Activated B cell treated with CpG ODN at 0.5 μM for 24 hours (primary cell): Measurements from ENCODE around the gene LDAF1. TPM values are rescaled to one million over a fixed set of nuclear protein-coding genes. Genes with fewer than 3 reads are reported as not detected.
"Not testable (repeated sequence)": the region's sequence is repeated elsewhere in the genome, so short reads cannot be mapped to it uniquely, and the experiment has no call there.

Source experiments
- ATAC-seq: fragments of 200-7000 bp; cut with Tn5 transposase; one replicate; pipeline ENCODE4 v1.10.0; 2021; ENCODE audit warnings: low read depth, mild to moderate bottlenecking, moderate library complexity
- CTCF ChIA-PET: fragments of 350-600 bp; sonication (Branson Sonifier 250); formaldehyde crosslinking; loops from one replicate; lab custom pipeline; 2021; ENCODE audit warnings: antibody characterized with exemption; lab: Charles Lee
- POLR2A ChIA-PET: fragments of 350-600 bp; sonication (Branson Sonifier 250); formaldehyde crosslinking; loops from one replicate; lab custom pipeline; 2021; ENCODE audit warnings: antibody characterized with exemption; lab: Charles Lee
- DNase-seq: peaks from one replicate; pipeline ENCODE4 v3.0.0; 2022
- H3K27ac Mint-ChIP-seq: one replicate; pipeline ENCODE4 v1.8.0; 2020; ENCODE audit warnings: mixed read lengths
- H3K27me3 Mint-ChIP-seq: one replicate; pipeline ENCODE4 v1.8.0; 2021; ENCODE audit warnings: mixed read lengths
- H3K36me3 Mint-ChIP-seq: one replicate; pipeline ENCODE4 v1.8.0; 2021; ENCODE audit warnings: low read depth, mixed read lengths
- H3K4me1 Mint-ChIP-seq: one replicate; pipeline ENCODE4 v1.8.0; 2021; ENCODE audit warnings: mixed read lengths
- H3K4me3 Mint-ChIP-seq: one replicate; pipeline ENCODE4 v1.8.0; 2020; ENCODE audit warnings: mild to moderate bottlenecking, mixed read lengths
- H3K9me3 Mint-ChIP-seq: one replicate; pipeline ENCODE4 v1.8.0; 2020; ENCODE audit warnings: mixed read lengths
- intact Hi-C: fragments of 100-400 bp; cut with micrococcal nuclease; formaldehyde crosslinking; loops from one replicate; pipeline ENCODE4 v1.15.1; 2024
- total RNA-seq: library from RNA; stranded (reverse); gene quantifications from 2 replicates; pipeline ENCODE4 v1.2.3, GENCODE V29; 2022
- TF ChIP-seq, protein P1 (sequence below): fragments of 200-600 bp; IDR thresholded peaks from one replicate; pipeline ENCODE4 v1.8.0; 2022; ENCODE audit warnings: antibody characterized with exemption, mild to moderate bottlenecking

The LDAF1 gene
- total RNA-seq, 1 donor from 2014 or later: 17.2 TPM

GRCh38 chr16:21169249-21169981 lies 10.9 kb downstream of the LDAF1 start:
- TF ChIP-seq, protein P1, sequence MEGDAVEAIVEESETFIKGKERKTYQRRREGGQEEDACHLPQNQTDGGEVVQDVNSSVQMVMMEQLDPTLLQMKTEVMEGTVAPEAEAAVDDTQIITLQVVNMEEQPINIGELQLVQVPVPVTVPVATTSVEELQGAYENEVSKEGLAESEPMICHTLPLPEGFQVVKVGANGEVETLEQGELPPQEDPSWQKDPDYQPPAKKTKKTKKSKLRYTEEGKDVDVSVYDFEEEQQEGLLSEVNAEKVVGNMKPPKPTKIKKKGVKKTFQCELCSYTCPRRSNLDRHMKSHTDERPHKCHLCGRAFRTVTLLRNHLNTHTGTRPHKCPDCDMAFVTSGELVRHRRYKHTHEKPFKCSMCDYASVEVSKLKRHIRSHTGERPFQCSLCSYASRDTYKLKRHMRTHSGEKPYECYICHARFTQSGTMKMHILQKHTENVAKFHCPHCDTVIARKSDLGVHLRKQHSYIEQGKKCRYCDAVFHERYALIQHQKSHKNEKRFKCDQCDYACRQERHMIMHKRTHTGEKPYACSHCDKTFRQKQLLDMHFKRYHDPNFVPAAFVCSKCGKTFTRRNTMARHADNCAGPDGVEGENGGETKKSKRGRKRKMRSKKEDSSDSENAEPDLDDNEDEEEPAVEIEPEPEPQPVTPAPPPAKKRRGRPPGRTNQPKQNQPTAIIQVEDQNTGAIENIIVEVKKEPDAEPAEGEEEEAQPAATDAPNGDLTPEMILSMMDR: no peak
- DNase-seq (no peak), ATAC-seq (no peak)
- intact Hi-C loops: no loop called here
- Mint-ChIP-seq H3K9me3 (no peaks in the 10 kb centered on the region), H3K27me3 (no peaks in the 10 kb centered on the region), H3K27ac (no peak overlapping the region), H3K36me3 (peaks cover 59% of the 10 kb centered on the region), H3K4me3 (no peak overlapping the region), H3K4me1 (peaks cover 2% of the 10 kb centered on the region)
- ChIA-PET POLR2A (no interaction called here), CTCF (no interaction called here)

GRCh38 chr16:21170116-21170515 lies 11.6 kb downstream of the LDAF1 start:
- DNase-seq, H3K27me3 Mint-ChIP-seq, intact Hi-C loops, H3K4me3 Mint-ChIP-seq, POLR2A ChIA-PET, H3K9me3 Mint-ChIP-seq, ATAC-seq, CTCF ChIA-PET, H3K4me1 Mint-ChIP-seq, H3K27ac Mint-ChIP-seq: not testable (repeated sequence)
- H3K36me3 Mint-ChIP-seq: peaks cover 60% of the 10 kb centered on the region

GRCh38 chr16:21172650-21173049 lies 14.2 kb downstream of the LDAF1 start:
- no peaks in the 10 kb centered on the region for H3K27me3 Mint-ChIP-seq
- ChIA-PET CTCF (no interaction called here), POLR2A (no interaction called here)
- peaks cover 58% of the 10 kb centered on the region for H3K36me3 Mint-ChIP-seq
- H3K27ac Mint-ChIP-seq: no peak overlapping the region
- no peak for ATAC-seq
- DNase-seq: no peak
- TF ChIP-seq, protein P1: no peak
- no peaks in the 10 kb centered on the region for H3K9me3 Mint-ChIP-seq
- intact Hi-C loops: no loop called here
- no peaks in the 10 kb centered on the region for H3K4me1 Mint-ChIP-seq
- H3K4me3 Mint-ChIP-seq: no peak overlapping the region

DNA sequence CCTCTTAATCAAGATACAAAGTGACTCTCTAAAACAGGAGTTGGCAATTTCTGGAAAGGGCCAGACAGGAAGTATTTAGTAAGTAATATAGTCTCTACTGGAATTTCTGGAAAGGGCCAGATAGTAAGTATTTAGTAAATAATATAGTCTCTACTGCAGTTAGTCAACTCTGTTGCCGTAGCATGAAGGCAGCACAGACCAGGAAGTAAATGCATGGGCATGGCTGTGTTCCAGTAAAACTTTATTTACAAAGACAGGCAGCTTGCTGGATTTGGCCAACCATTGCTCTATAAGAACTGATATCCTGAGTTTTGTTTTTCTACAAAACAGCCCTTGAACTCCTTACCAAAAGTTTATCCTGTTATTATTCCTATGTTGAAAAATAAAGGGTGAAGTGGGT lies 16.9 kb downstream of the LDAF1 start:
- no peak for DNase-seq
- H3K36me3 Mint-ChIP-seq: peaks cover 78% of the 10 kb centered on the region

DNA sequence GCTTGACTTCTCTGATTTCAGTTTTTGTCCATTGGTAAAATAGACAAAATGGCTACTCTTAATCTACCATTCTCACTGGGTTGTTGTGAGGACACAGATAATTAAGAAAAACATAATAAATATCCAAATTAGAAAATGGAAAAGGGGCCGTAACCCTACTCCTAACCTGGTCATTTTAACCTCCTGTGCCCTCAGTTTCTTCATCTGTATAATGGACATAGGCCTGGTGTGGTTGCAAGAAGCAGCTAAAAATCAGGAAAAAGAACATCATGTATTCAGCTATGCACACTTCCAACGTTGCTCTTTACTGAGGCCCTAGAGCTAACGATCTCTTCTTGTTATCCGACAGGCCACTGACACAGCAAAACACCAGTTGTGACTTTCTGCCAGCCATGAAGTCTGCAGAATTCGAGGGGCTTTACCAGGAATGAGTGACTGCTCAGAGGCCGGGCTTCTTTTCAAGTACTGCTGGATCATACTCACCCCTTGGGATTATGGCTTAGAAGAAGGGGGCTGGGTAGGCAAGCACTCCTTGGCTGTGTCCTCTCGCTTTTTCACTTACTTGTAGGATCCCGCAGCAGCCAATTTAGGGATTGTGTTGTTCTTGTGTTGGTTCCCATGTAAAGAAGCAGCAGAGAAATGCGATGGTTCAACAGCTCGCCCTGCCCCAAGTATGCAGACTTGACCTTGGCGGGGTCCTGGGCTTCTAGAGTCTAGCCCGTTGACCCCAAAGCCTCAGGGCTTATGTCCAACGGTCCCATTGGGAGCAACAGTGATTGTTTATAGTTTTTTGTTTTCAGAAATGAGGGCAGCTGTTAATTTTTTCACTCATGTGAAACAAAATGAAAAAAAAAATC lies 20.9 kb downstream of the LDAF1 start:
- POLR2A ChIA-PET: no interaction called here

More for the DNA sequence above, 16.9 kb downstream of the LDAF1 start:
- no peak for ATAC-seq
- ChIA-PET POLR2A (no interaction called here), CTCF (no interaction called here)
- intact Hi-C loops: no loop called here
- TF ChIP-seq, protein P1: no peak
- peaks cover 2% of the 10 kb centered on the region for H3K9me3 Mint-ChIP-seq
- no peaks in the 10 kb centered on the region for H3K27me3 Mint-ChIP-seq
- no peak overlapping the region for H3K4me3 Mint-ChIP-seq
- no peak overlapping the region for H3K27ac Mint-ChIP-seq
- no peaks in the 10 kb centered on the region for H3K4me1 Mint-ChIP-seq

More for the DNA sequence above, 20.9 kb downstream of the LDAF1 start:
- intact Hi-C loops: no loop called here
- peaks cover 3% of the 10 kb centered on the region for H3K4me1 Mint-ChIP-seq
- TF ChIP-seq, protein P1: no peak
- no peak overlapping the region for H3K27ac Mint-ChIP-seq
- peaks cover 12% of the 10 kb centered on the region for H3K9me3 Mint-ChIP-seq
- H3K36me3 Mint-ChIP-seq: peaks cover 76% of the 10 kb centered on the region
- ATAC-seq: no peak
- no peaks in the 10 kb centered on the region for H3K27me3 Mint-ChIP-seq
- no peak for DNase-seq
- CTCF ChIA-PET: no interaction called here
- H3K4me3 Mint-ChIP-seq: no peak overlapping the region
